CD4-positive, alpha-beta memory T cell (primary cell): ENCODE measurements around the gene TOM1L1. TPM values are rescaled to one million over a fixed set of nuclear protein-coding genes. Genes with fewer than 3 reads are reported as not detected.

Experiments used
- CTCF ChIA-PET: fragments of 350-600 bp; sonication (Branson Sonifier 250); formaldehyde crosslinking; loops from one replicate; lab custom pipeline; 2021; ENCODE audit warnings: inconsistent platforms; ENCODE audit not compliant: partially characterized antibody; lab: Charles Lee
- POLR2A ChIA-PET: fragments of 350-600 bp; sonication (Branson Sonifier 250); formaldehyde crosslinking; loops from one replicate; lab custom pipeline; 2021; ENCODE audit not compliant: partially characterized antibody; lab: Charles Lee
- DNase-seq, 5 donors: peaks; one replicate each; pipeline versions ENCODE4 v3.0.0 to v3.0.0-alpha.2; 2020 to 2022; ENCODE audit warnings: mixed read lengths in 1 of 5
- H3K27ac ChIP-seq: one replicate; pipeline ENCODE4 v1.7.0; 2013; ENCODE audit warnings: low read depth, low read length
- H3K27me3 ChIP-seq: 2 replicates; pipeline ENCODE4 v1.7.0; 2013; ENCODE audit warnings: mild to moderate bottlenecking, low read length, moderate library complexity; ENCODE audit not compliant: insufficient read depth
- H3K36me3 ChIP-seq: 2 replicates; pipeline ENCODE4 v1.7.0; 2013; ENCODE audit warnings: mild to moderate bottlenecking, low read length, moderate library complexity; ENCODE audit not compliant: insufficient read depth
- H3K4me1 ChIP-seq: 2 replicates; pipeline ENCODE4 v1.7.0; 2013; ENCODE audit warnings: mild to moderate bottlenecking, low read length, moderate library complexity; ENCODE audit not compliant: insufficient read depth
- H3K4me3 ChIP-seq, 2 donors: one replicate each; pipeline ENCODE4 v1.7.0; 2013; ENCODE audit warnings: low read length in 2 of 2, mild to moderate bottlenecking in 1 of 2
- H3K9me3 ChIP-seq, 2 donors: one replicate each; pipeline ENCODE4 v1.7.0; 2013; ENCODE audit warnings: low read length in 2 of 2, control low read depth in 1 of 2; ENCODE audit not compliant: control insufficient read depth in 1 of 2
- H3K27ac Mint-ChIP-seq, 7 donors: one replicate each; pipeline ENCODE4 v1.8.0; 2020 to 2021; ENCODE audit warnings: mixed read lengths in 7 of 7, mild to moderate bottlenecking in 6 of 7, inconsistent platforms in 3 of 7, moderate library complexity in 3 of 7
- H3K27me3 Mint-ChIP-seq, 2 donors: one replicate each; pipeline ENCODE4 v1.8.0; 2020 to 2021; ENCODE audit warnings: mixed read lengths in 2 of 2
- H3K36me3 Mint-ChIP-seq, 2 donors: one replicate each; pipeline ENCODE4 v1.8.0; 2020 to 2021; ENCODE audit warnings: mixed read lengths in 2 of 2, inconsistent platforms in 1 of 2, mild to moderate bottlenecking in 1 of 2
- H3K4me1 Mint-ChIP-seq, 4 donors: one replicate each; pipeline ENCODE4 v1.8.0; 2020 to 2021; ENCODE audit warnings: mixed read lengths in 4 of 4, mild to moderate bottlenecking in 1 of 4
- H3K4me3 Mint-ChIP-seq, 8 donors: one replicate each; pipeline ENCODE4 v1.8.0; 2020 to 2021; ENCODE audit warnings: mixed read lengths in 8 of 8, mild to moderate bottlenecking in 7 of 8, moderate library complexity in 6 of 8, inconsistent platforms in 3 of 8
- H3K9me3 Mint-ChIP-seq, 8 donors: one replicate each; pipeline ENCODE4 v1.8.0; 2020 to 2021; ENCODE audit warnings: mixed read lengths in 8 of 8, mild to moderate bottlenecking in 5 of 8, inconsistent platforms in 3 of 8, moderate library complexity in 1 of 8
- intact Hi-C: fragments of 100-400 bp; cut with micrococcal nuclease; formaldehyde crosslinking; loops from one replicate; pipeline ENCODE4 v1.15.1; 2023
- polyA plus RNA-seq, 2 donors: library from polyadenylated mRNA; unstranded; fragments of 300-500 nt; fragmentation: Illumina TruSeq; gene quantifications; one replicate each; pipeline ENCODE4 v1.2.3, GENCODE V29; 2021
- total RNA-seq, 2 experiments: library from RNA; stranded (reverse); gene quantifications; one replicate each; pipeline ENCODE4 v1.2.3, GENCODE V29; 2021

Gene TOM1L1
- total and polyA plus RNA-seq, 4 experiments from 2014 or later: 0.48 to 0.53 TPM; not detected in 2

- peaks cover 0 to 2% (median 0%) of the 10 kb centered on the region in 8 donors for H3K9me3 Mint-ChIP-seq
These were observed 17.7 kb upstream of the TOM1L1 start for GRCh38 chr17:54882950-54883349.

DNA sequence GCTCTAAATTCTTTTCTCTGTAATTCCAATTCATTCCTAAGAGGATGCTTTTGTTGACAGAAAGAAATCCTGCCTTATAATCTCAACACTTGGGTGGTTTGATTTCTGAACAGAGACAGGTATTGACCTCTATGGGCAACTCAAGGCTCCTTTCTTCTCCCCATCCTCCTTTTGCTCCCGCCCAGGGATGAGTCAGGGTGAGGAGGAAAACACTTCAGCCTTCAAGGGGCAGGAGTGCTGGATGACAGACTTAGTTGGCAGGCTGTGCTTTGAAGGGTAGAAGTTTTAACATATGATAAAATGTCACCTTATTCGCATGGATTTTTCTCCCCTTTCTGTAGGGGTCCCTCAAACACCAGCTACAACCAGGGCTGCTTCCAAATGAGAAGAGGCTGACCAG, 16.7 kb upstream of the TOM1L1 start:
- H3K9me3 Mint-ChIP-seq: no peaks in the 10 kb centered on the region
- Histone ChIP-seq H3K4me3 (no peak overlapping the region), H3K9me3 (no peaks in the 10 kb centered on the region), H3K4me1 (no peaks in the 10 kb centered on the region), H3K36me3 (no peaks in the 10 kb centered on the region), H3K27me3 (no peaks in the 10 kb centered on the region), H3K27ac (no peak overlapping the region)
- no peak for DNase-seq
- CTCF ChIA-PET: interaction anchor here (1.8 kb wide), 1 partner anchor 9 kb away, joined by 5 read pairs; no protein-coding TSS in a partner anchor
- POLR2A ChIA-PET: no interaction called here
- H3K36me3 Mint-ChIP-seq: no peaks in the 10 kb centered on the region
- no peak overlapping the region for H3K27ac Mint-ChIP-seq
- H3K4me3 Mint-ChIP-seq: no peak overlapping the region
- intact Hi-C loops: no loop called here
- peaks cover 4% of the 10 kb centered on the region in 2 donors for H3K27me3 Mint-ChIP-seq
- H3K4me1 Mint-ChIP-seq: no peaks in the 10 kb centered on the region

More at GRCh38 chr17:54882950-54883349, 17.7 kb upstream of the TOM1L1 start:
- Histone ChIP-seq H3K27ac (no peak overlapping the region), H3K9me3 (no peaks in the 10 kb centered on the region), H3K4me1 (no peaks in the 10 kb centered on the region), H3K4me3 (no peak overlapping the region), H3K36me3 (no peaks in the 10 kb centered on the region), H3K27me3 (no peaks in the 10 kb centered on the region)
- H3K4me3 Mint-ChIP-seq: no peak overlapping the region
- no peak for DNase-seq
- H3K27me3 Mint-ChIP-seq: peaks cover 4 to 5% of the 10 kb centered on the region in 2 donors
- H3K27ac Mint-ChIP-seq: no peak overlapping the region
- CTCF ChIA-PET: interaction anchor here (0.9 kb wide), 1 partner anchor 15 kb away, joined by 3 read pairs; no protein-coding TSS in a partner anchor
- no peaks in the 10 kb centered on the region for H3K4me1 Mint-ChIP-seq
- intact Hi-C loops: no loop called here
- POLR2A ChIA-PET: no interaction called here
- H3K36me3 Mint-ChIP-seq: no peaks in the 10 kb centered on the region

- Mint-ChIP-seq H3K9me3 (no peaks in the 10 kb centered on the region), H3K4me1 (no peaks in the 10 kb centered on the region), H3K4me3 (no peak overlapping the region), H3K27ac (no peak overlapping the region), H3K36me3 (no peaks in the 10 kb centered on the region), H3K27me3 (peaks cover 2 to 4% of the 10 kb centered on the region in 2 donors)
- no peak for DNase-seq
- H3K27ac ChIP-seq: no peak overlapping the region
- ChIA-PET CTCF (interaction anchor here (1.3 kb wide), 1 partner anchor 9 kb away, joined by 3 read pairs; no protein-coding TSS in a partner anchor), POLR2A (no interaction called here)
- no peaks in the 10 kb centered on the region for H3K9me3 ChIP-seq
- H3K4me1 ChIP-seq: no peaks in the 10 kb centered on the region
- H3K27me3 ChIP-seq: no peaks in the 10 kb centered on the region
- H3K36me3 ChIP-seq: no peaks in the 10 kb centered on the region
- intact Hi-C loops: no loop called here
- no peak overlapping the region for H3K4me3 ChIP-seq
These were observed 12.9 kb upstream of the TOM1L1 start for GRCh38 chr17:54887787-54888186.

GRCh38 chr17:54888254-54888653, 12.4 kb upstream of the TOM1L1 start:
- intact Hi-C loops: no loop called here
- Histone ChIP-seq H3K9me3 (no peaks in the 10 kb centered on the region), H3K36me3 (no peaks in the 10 kb centered on the region), H3K4me1 (no peaks in the 10 kb centered on the region), H3K27ac (no peak overlapping the region), H3K27me3 (no peaks in the 10 kb centered on the region), H3K4me3 (no peak overlapping the region)
- Mint-ChIP-seq H3K27ac (no peak overlapping the region), H3K27me3 (peaks cover 4 to 5% of the 10 kb centered on the region in 2 donors), H3K36me3 (no peaks in the 10 kb centered on the region), H3K4me1 (no peaks in the 10 kb centered on the region), H3K9me3 (no peaks in the 10 kb centered on the region), H3K4me3 (no peak overlapping the region)
- POLR2A ChIA-PET: no interaction called here
- CTCF ChIA-PET: interaction anchor here (1.3 kb wide), 1 partner anchor 10 kb away, joined by 3 read pairs; no protein-coding TSS in a partner anchor
- no peak for DNase-seq

DNA sequence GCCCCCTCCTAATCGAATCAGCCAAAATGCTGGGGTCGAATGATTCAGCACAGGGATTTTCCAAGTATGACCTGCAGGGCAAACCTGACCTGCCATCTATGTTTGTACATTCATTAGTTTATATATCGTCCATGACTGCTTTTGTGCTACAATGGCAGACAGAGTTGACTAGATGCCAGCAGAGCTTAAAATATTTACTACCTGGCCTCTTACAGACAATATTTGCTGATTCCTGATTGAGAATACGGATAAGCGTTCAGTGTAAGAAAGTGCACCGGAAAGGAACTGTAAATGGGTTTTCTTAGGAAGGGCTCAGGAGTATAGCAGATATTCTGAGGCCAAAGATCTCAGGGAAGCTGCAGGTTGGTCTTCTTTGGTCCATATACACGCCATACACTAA, 11.7 kb upstream of the TOM1L1 start:
- H3K9me3 ChIP-seq: no peaks in the 10 kb centered on the region
- intact Hi-C loops: no loop called here
- no peak for DNase-seq
- H3K4me3 ChIP-seq: no peak overlapping the region
- H3K27me3 Mint-ChIP-seq: peaks cover 8 to 9% of the 10 kb centered on the region in 2 donors
- no peak overlapping the region for H3K4me3 Mint-ChIP-seq
- H3K4me1 Mint-ChIP-seq: no peaks in the 10 kb centered on the region
- H3K27ac Mint-ChIP-seq: no peak overlapping the region
- CTCF ChIA-PET: interaction anchor here (1.3 kb wide), 1 partner anchor 11 kb away, joined by 3 read pairs; no protein-coding TSS in a partner anchor
- POLR2A ChIA-PET: no interaction called here
- no peaks in the 10 kb centered on the region for H3K36me3 Mint-ChIP-seq
- H3K27me3 ChIP-seq: no peaks in the 10 kb centered on the region
- no peak overlapping the region for H3K27ac ChIP-seq
- no peaks in the 10 kb centered on the region for H3K9me3 Mint-ChIP-seq
- no peaks in the 10 kb centered on the region for H3K36me3 ChIP-seq
- H3K4me1 ChIP-seq: no peaks in the 10 kb centered on the region

DNA sequence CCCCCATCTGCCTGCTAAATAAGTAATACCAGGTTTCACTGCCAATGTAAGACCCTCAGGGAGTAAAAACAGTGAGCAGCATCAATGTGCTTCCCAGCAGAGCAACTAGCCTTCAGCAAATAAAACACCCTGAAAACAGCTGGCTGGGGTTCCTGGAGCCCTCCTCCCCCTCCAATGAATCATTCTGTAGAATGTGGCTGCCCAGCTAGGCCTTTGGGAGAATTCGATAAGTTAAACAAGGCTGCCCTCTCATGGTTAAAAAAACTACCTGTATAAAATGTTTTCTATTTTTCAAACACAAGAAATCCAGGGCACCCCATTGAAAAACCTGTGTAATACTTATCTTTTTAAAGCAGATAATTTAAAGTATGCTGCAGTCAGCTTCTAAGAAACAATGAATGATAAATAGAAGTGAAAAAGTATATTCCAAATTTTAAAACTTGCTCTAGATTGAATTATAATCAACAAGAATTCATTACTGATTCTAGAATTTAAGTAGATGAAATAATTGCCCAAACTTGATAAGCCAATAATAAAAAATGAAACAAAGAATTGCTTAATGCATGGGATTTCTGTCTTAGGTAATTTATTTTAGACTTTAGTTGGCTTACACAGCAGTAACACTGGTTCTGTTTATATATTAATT, 9.4 kb upstream of the TOM1L1 start:
- Histone ChIP-seq H3K9me3 (no peaks in the 10 kb centered on the region), H3K4me3 (no peak overlapping the region), H3K27ac (no peak overlapping the region), H3K4me1 (no peaks in the 10 kb centered on the region), H3K36me3 (no peaks in the 10 kb centered on the region), H3K27me3 (no peaks in the 10 kb centered on the region)
- H3K4me3 Mint-ChIP-seq: no peak overlapping the region
- DNase-seq: no peak
- no peaks in the 10 kb centered on the region for H3K4me1 Mint-ChIP-seq
- intact Hi-C loops: no loop called here
- ChIA-PET CTCF (no interaction called here), POLR2A (no interaction called here)
- H3K9me3 Mint-ChIP-seq: no peaks in the 10 kb centered on the region
- no peaks in the 10 kb centered on the region for H3K36me3 Mint-ChIP-seq
- no peak overlapping the region for H3K27ac Mint-ChIP-seq
- H3K27me3 Mint-ChIP-seq: peaks cover 13 to 14% of the 10 kb centered on the region in 2 donors

GRCh38 chr17:54892360-54892759, 8.3 kb upstream of the TOM1L1 start:
- DNase-seq: no peak
- no peak overlapping the region for H3K27ac Mint-ChIP-seq
- intact Hi-C loops: no loop called here
- Histone ChIP-seq H3K36me3 (no peaks in the 10 kb centered on the region), H3K27me3 (no peaks in the 10 kb centered on the region), H3K4me3 (no peak overlapping the region), H3K9me3 (no peaks in the 10 kb centered on the region), H3K27ac (no peak overlapping the region), H3K4me1 (no peaks in the 10 kb centered on the region)
- peaks cover 18 to 19% of the 10 kb centered on the region in 2 donors for H3K27me3 Mint-ChIP-seq
- ChIA-PET POLR2A (no interaction called here), CTCF (no interaction called here)
- H3K9me3 Mint-ChIP-seq: no peaks in the 10 kb centered on the region
- H3K4me1 Mint-ChIP-seq: peaks cover 0 to 6% (median 0%) of the 10 kb centered on the region in 4 donors
- no peaks in the 10 kb centered on the region for H3K36me3 Mint-ChIP-seq
- H3K4me3 Mint-ChIP-seq: no peak overlapping the region
